K562 (cell line): Measurements from ENCODE around the gene UBE2L5.

Source experiments
- FOSL1 ChIP-seq: fragments of 200-800 bp; sonication (Bioruptor generic); conservative IDR thresholded peaks from 2 replicates; pipeline ENCODE4 v1.6.1; 2016; ENCODE audit warnings: missing genetic modification characterization, missing compliant biosample characterization
- TF ChIP-seq, protein P1 (sequence below): fragments of 250-450 bp; sonication (Bioruptor Pico); IDR thresholded peaks from 2 replicates; pipeline ENCODE4 v1.4.0; 2020
- TF ChIP-seq, protein P2 (sequence below), 3 experiments: IDR thresholded peaks in 2 of 3; conservative IDR thresholded peaks in 1 of 3; 2 replicates each; pipeline ENCODE4 v1.5.1; 2011 to 2012; ENCODE audit warnings: low read length in 3 of 3, mild to moderate bottlenecking in 3 of 3, control low read depth in 2 of 3, improper control_type of control experiment in 1 of 3, inconsistent platforms in 1 of 3, low read depth in 1 of 3, mixed read lengths in 1 of 3, moderate library complexity in 1 of 3; ENCODE audit not compliant: insufficient read depth in 2 of 3

DNA sequence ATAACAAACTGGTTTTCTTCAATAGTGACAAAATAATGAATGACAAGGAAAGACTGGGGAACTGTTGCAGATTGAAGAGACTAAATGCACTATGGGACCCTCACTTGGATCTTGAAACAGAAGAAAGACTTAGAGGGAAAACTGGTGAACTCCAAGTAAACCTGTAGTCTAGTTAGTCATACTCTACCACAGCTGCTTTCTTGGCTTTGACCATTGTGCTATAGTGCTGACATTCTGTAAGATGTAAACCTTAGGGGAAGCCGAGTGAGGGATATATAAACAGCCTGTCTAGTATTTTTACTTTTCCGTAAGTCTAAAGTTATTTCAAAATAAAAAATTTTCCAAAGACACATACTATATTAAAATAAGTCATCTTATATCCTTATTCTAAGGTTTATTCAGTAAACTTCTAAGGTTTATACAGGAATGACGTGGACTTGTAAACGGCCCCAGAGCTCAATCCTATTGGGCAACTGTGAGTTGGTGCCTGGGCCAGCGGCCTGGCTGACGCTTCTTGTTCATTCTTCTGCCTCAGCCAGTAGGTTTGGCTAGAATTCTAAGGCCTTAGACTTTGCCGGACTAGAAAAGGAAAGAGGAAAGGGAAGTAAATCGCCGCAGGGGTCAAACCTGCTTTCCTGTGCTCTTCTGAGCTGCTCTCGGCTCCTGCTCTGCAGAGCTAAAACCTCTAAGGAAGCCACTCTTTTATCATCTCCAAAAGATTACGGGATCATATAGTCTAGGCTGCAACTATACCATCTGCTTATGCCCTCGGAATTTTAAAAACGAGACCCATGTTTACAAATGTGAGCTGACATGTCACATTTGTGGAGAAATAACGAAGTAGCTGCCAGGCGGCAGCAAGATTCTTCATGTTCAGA is 33.6 kb upstream of the UBE2L5 start:
- TF ChIP-seq, protein P1, sequence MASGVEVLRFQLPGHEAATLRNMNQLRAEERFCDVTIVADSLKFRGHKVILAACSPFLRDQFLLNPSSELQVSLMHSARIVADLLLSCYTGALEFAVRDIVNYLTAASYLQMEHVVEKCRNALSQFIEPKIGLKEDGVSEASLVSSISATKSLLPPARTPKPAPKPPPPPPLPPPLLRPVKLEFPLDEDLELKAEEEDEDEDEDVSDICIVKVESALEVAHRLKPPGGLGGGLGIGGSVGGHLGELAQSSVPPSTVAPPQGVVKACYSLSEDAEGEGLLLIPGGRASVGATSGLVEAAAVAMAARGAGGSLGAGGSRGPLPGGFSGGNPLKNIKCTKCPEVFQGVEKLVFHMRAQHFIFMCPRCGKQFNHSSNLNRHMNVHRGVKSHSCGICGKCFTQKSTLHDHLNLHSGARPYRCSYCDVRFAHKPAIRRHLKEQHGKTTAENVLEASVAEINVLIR (CRISPR knock-in tag): no peak
- TF ChIP-seq, protein P2, sequence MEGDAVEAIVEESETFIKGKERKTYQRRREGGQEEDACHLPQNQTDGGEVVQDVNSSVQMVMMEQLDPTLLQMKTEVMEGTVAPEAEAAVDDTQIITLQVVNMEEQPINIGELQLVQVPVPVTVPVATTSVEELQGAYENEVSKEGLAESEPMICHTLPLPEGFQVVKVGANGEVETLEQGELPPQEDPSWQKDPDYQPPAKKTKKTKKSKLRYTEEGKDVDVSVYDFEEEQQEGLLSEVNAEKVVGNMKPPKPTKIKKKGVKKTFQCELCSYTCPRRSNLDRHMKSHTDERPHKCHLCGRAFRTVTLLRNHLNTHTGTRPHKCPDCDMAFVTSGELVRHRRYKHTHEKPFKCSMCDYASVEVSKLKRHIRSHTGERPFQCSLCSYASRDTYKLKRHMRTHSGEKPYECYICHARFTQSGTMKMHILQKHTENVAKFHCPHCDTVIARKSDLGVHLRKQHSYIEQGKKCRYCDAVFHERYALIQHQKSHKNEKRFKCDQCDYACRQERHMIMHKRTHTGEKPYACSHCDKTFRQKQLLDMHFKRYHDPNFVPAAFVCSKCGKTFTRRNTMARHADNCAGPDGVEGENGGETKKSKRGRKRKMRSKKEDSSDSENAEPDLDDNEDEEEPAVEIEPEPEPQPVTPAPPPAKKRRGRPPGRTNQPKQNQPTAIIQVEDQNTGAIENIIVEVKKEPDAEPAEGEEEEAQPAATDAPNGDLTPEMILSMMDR (IDR thresholded peaks at IDR 0.05 in 2 of 3, conservative IDR thresholded peaks at IDR 0.05 in 1 of 3; ENCODE audit: insufficient read depth in 2 of 3, low read depth in 1 of 3, low read length in 3 of 3): no peak
- no peak for TF ChIP-seq FOSL1
